Sigmoid colon (tissue), 4 donors: ENCODE data around the gene CSNK1G3.

Source experiments
- EP300 ChIP-seq, 4 donors: sonication (generic); formaldehyde crosslinking; IDR thresholded peaks; one replicate each; pipeline ENCODE4 v1.6.1; 2017; ENCODE audit warnings: antibody characterized with exemption in 4 of 4
- POLR2A ChIP-seq, 2 donors: fragments of 450-650 bp; IDR thresholded peaks; one replicate each; pipeline ENCODE4 v1.6.1; 2016; ENCODE audit warnings: antibody characterized with exemption in 2 of 2, mild to moderate bottlenecking in 2 of 2, moderate library complexity in 2 of 2
- POLR2AphosphoS5 ChIP-seq, 4 donors: sonication (generic); formaldehyde crosslinking; IDR thresholded peaks; one replicate each; pipeline ENCODE4 v1.6.1; 2017; ENCODE audit warnings: antibody characterized with exemption in 4 of 4
- TF ChIP-seq, protein P1 (sequence below), 4 experiments: fragments of 450-650 bp in 3 of 4; fragments of 200-600 bp in 1 of 4; IDR thresholded peaks; one replicate each; pipeline ENCODE4 v1.5.1; 2016 to 2019; ENCODE audit warnings: antibody characterized with exemption in 4 of 4, mild to moderate bottlenecking in 3 of 4, moderate library complexity in 2 of 4

DNA sequence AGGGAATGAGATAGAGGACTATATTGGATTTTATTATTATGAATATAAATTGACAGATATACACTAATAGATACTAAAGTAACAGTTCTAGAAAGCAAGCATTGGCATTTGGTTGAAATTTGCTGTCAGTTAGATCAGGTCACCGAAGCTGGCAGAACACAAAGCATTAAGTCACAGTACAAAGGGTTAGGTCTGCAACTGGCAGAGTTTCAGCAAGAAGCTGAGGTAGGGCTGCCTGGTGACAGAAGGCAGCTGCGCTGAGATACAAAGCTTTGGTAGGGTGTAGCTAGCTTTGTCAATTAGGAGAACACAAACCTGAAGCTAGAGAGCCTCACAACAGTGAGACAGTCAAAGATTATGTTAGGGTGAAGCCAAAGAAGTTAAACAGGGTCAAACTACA, 6.3 kb upstream of the CSNK1G3 start:
- TF ChIP-seq, protein P1, sequence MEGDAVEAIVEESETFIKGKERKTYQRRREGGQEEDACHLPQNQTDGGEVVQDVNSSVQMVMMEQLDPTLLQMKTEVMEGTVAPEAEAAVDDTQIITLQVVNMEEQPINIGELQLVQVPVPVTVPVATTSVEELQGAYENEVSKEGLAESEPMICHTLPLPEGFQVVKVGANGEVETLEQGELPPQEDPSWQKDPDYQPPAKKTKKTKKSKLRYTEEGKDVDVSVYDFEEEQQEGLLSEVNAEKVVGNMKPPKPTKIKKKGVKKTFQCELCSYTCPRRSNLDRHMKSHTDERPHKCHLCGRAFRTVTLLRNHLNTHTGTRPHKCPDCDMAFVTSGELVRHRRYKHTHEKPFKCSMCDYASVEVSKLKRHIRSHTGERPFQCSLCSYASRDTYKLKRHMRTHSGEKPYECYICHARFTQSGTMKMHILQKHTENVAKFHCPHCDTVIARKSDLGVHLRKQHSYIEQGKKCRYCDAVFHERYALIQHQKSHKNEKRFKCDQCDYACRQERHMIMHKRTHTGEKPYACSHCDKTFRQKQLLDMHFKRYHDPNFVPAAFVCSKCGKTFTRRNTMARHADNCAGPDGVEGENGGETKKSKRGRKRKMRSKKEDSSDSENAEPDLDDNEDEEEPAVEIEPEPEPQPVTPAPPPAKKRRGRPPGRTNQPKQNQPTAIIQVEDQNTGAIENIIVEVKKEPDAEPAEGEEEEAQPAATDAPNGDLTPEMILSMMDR (IDR thresholded peaks at IDR 0.05) = no peak
- TF ChIP-seq POLR2A (IDR thresholded peaks at IDR 0.05) (no peak), EP300 (IDR thresholded peaks at IDR 0.05) (no peak), POLR2AphosphoS5 (IDR thresholded peaks at IDR 0.05) (no peak)
